ENCODE measurements around the gene GALNT12.

GALNT12 gene, protein sequence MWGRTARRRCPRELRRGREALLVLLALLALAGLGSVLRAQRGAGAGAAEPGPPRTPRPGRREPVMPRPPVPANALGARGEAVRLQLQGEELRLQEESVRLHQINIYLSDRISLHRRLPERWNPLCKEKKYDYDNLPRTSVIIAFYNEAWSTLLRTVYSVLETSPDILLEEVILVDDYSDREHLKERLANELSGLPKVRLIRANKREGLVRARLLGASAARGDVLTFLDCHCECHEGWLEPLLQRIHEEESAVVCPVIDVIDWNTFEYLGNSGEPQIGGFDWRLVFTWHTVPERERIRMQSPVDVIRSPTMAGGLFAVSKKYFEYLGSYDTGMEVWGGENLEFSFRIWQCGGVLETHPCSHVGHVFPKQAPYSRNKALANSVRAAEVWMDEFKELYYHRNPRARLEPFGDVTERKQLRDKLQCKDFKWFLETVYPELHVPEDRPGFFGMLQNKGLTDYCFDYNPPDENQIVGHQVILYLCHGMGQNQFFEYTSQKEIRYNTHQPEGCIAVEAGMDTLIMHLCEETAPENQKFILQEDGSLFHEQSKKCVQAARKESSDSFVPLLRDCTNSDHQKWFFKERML

DNA sequence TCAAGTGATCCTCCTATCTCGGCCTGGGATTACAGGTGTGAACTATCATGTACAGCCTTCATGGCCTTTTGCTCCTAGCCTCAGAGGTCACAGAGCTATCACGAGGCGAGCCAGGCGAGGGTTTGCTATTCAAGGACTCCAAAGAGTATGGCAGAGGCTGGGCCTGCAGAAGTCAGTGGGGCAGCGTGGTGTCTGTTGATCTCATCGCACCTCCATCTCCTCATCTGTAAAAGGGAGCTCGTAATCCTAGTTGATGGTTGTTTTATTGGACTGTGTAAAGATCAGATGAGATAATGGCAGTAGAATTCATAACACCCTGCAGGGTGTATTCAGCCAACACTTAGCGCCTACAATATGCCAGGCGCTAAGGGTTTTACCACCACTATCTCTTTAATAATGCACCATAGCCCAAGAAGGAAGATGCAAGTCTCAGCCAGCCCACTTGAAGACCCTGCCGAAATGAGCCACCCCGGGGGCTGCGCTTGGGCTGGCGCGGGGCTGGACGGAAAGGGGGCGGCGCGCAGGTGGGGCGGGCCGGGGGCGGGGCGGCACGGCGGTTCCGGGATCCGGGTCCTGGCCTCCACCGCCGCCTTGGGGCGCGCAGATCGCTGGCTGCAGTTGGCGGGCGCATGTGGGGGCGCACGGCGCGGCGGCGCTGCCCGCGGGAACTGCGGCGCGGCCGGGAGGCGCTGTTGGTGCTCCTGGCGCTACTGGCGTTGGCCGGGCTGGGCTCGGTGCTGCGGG, at the start of gene GALNT12:
Gene GALNT12, plus strand, starts transcription at position 601 of the 744 bp plus-strand sequence. Its CDS starts 29 bp downstream, at position 630.
- peak in 35 of 56 donors; percentile 7 to 71 (median 27) for DNase-seq

- DNase-seq = no peak
Observed at GRCh38 chr9:98760231-98760630, 47.2 kb upstream of the GALNT12 start.

DNA sequence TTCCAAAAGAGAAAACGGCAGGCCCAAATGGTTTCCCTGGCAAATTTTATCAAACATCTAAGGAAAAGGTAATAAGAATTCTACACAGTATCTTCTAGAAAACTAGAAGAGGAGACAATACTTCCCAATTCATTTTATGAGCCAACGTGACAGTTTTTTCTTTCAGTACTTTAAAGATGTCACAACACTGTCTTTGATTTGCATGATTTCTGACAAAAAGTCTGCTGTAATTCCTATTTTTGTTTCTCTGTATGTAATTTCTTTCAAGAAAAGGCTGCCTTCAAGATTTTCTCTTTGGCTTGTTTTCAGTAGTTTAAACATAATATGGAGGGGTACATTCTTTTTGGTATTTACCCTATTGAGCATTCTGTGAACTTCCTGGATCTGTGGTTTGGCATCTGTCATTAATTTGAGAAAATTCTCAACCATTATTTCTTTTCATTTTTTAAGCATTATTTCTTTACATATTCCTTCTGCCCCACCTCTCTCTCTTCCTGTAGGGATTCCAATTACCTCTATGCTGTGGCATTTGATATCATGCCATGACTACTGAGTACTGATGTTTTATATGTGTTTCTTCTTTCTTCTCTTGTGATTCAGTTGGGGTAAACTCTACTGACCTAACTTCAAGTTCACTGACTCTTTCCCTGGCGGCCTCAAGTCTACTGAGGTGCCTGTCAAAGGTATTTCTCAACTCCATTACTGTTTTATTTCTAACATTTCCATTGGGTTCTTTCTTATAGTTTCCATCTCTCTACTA, 43.3 kb upstream of the GALNT12 start:
- no peak for DNase-seq

DNA sequence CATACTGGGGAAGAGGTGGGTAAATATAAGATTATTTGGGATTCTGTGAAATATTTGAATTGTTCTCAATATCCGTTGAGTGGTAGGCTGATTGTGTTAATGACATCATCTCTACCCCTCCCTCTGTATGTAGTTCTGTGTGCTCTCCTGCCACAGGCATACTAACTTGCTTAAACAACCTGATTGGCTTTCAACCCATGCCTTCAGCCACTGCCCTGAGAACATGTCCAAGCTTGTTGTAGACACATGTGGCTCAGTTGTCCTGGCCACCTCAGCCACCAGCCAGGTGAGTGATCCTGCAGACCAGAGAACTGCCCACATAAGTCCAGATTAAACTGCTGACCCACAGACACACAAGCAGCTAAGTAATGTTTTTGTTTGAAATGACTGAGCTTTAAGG, 42.2 kb upstream of the GALNT12 start:
- DNase-seq = no peak

DNA sequence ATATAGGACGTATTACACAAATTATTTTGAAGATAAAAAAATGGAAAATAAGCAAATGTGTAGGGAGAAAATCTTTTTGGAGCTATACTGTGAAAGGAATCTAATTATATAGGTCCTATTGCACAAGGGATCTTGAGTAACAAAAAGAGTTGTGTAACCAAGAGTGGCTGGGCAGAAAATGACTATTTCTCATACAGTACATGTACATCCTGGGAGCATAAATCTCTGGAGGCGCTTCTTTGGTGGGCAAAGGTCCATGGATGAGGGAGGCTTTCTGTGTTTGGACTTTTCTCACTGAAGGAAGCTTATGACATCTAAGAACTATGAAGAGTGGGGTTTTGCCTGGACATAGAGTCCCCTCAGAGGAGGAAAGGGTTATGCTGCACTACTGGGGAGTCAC, 40.9 kb upstream of the GALNT12 start:
- DNase-seq = no peak

DNA sequence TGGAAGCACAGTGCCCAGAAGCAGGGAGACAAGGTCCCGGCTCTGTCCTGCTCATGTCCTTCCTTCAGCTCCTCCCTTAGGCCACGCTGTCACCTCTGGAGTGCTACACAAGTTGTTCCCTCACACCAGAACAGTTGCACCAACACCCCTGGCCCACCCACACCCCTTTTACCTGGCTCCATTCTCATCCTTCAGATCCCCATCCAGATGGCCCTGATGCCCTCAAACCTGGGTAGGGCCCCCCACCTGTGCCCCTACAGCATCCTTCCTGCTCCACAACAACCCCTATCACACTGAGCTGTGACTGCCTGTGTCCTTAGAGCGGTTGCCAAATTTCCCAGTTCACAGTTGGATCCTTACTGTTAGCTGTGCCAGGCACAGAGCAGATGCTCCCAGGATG, 40.3 kb upstream of the GALNT12 start:
- no peak for DNase-seq

DNA sequence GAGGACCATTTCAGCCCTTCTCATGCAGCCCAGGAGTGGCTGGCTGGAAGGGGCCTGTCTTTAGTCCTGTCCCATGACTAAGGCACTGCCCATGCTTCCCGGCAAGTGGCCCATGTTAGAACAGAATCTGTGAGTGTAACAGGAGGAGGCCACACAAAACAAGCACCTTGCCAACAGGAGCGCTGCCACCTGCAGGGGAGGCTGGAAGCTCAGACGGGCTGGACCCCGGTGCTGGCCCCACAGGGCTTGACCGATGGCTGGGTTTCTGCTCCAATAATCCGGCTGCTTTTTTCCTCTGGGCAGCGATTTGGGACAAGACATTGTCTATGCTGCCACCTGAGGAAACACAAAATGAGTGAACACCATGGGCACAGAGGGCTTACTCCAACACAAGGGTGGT, 39.6 kb upstream of the GALNT12 start:
- DNase-seq = no peak

DNA sequence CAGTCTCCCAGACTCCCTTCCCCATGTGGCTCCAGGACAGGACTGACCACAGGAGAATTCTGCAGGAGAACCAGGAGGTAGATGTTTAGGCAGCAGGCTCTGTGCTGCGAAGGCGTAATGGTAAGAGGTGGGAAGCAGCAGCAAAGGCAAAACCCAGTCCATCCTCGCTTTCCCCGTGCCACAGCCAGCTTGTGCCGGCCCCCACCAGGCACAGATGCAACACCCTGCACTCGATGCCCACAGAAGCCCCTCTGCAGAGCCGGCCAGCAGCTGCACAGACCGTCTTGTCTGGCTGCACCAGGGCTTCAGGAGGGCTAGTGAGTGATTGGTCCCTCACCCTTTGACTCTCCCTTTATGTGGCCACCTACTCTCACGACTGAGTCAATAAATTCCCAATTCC, 39.1 kb upstream of the GALNT12 start:
- no peak for DNase-seq

DNA sequence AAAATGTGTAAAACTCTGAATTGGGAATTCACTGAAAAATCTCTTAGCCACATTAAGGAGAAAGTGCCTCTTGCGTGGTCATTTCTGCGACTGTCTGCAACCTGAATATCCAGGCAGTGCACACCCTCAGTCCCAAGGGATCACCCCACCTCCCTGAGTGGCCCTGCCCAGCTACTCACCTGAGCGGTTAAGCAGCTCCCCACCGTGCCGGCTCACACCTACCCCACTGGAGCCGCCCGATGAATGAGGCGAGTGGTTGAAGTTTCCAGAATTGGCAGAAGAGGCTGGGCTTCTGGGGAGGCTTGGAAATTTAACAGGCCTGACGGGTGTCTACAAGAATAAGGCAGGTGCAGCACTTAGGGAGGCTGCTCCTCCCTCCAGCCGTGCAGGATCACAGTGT, 36.8 kb upstream of the GALNT12 start:
- DNase-seq = no peak

DNA sequence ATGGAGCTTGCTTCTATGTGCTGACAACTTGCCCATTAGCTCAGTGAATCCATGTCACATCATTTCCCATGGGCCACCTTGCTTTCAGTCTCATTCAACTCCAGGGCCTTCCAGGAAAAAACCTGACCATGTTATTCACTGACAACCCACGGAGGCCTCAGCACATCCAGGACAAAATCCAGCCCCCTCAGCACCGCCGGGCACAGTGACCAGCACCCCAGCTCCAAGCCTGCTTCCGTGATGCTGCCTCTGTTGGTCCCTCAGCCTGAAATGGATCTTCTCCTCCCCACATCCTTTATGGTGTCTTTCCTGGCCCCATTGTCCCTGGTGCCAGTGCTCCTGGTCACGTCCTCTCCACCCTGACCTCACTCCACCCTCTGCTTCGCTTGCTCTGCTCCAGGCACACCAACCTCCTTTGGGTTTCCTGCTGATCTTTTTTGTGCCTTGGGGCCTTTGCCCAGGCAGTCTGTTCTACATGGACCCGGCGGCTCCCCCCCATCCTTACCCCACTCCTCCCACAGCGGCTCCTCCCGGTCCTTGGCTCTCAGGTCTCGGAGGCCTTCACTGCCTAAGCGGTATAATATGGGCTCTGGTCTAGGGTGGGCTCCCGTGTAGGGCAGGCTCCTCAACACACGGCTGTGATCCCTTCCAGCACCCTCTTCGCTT, 36.1 kb upstream of the GALNT12 start:
- no peak for DNase-seq

GRCh38 chr9:98772364-98773155, 34.9 kb upstream of the GALNT12 start:
- DNase-seq = no peak

DNA sequence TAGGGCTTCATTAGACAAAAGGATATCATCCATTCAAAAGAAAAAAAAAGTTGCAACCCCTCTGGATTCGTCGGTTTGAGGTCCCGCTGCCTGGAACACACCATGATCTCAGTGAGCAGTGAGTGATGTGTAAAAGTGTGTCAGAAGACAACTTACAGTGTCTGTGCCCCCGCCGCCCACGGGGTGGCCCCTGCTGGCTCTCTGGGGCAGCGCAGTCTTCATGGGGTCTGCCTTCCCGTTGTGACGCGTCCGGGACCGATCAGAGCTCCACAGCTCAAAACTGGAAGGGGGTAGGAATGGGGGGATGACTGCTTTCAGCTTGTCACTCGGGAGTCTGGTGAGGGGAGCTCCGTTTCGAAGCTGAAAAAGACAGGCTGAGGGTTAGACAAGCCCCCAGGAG, 33.7 kb upstream of the GALNT12 start:
- no peak for DNase-seq

GRCh38 chr9:98774746-98775145, 32.7 kb upstream of the GALNT12 start:
- DNase-seq = no peak

- peak in 13 of 56 donors; percentile 1 to 43 (median 11) for DNase-seq
Observed at GRCh38 chr9:98775831-98776441, 31.5 kb upstream of the GALNT12 start.

DNA sequence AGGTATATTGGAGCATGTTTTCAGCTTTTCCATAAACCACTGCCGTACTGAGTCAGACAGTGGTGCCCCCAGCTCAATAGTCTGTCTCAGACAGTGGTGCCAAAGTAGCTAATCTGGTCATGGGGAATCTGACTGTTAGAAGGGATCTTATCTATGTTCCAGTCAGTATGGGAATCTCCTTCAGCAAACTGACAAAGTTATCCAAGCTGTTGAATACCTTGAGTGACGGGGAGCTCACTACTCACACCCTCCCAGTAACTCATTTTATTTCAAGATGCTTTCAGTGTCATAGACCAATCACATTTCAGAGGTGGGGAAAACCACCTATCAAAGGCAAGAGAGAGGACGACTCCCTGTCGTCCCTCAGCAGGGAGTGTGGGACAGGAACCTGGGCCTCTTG, 29.9 kb upstream of the GALNT12 start:
- DNase-seq = no peak

GRCh38 chr9:98778251-98778650, 29.2 kb upstream of the GALNT12 start:
- no peak for DNase-seq

- DNase-seq = no peak
Observed at GRCh38 chr9:98778711-98779530, 28.5 kb upstream of the GALNT12 start.

- DNase-seq = no peak
Observed at GRCh38 chr9:98780059-98780749, 27.3 kb upstream of the GALNT12 start.

Measured in nucleus accumbens (tissue), 56 donors.